Natural killer cell (primary cell): ENCODE data around the gene BCAP29. TPM values are rescaled to one million over a fixed set of nuclear protein-coding genes. Genes with fewer than 3 reads are reported as not detected.

ENCODE experiments used
- ATAC-seq, 3 donors: fragments of 150-1000 bp in 2 of 3; fragments of 200-7000 bp in 1 of 3; cut with Tn5 transposase; 1 replicate in 1 of 3; 2 replicates in 2 of 3; pipeline ENCODE4 v1.10.0; 2021; ENCODE audit warnings: mild to moderate bottlenecking in 2 of 3, moderate library complexity in 2 of 3
- DNase-seq, 2 donors: peaks; one replicate each; pipeline versions ENCODE4 v3.0.0 to v3.0.0-alpha.2; 2013 to 2021; ENCODE audit warnings: mixed read lengths in 1 of 2
- H3K27ac ChIP-seq: one replicate; pipeline ENCODE4 v1.5.1; 2013; ENCODE audit warnings: mild to moderate bottlenecking, low read length
- H3K27me3 ChIP-seq: one replicate; pipeline ENCODE4 v1.6.1; 2013; ENCODE audit warnings: low read length; ENCODE audit not compliant: control insufficient read depth, insufficient read depth
- H3K36me3 ChIP-seq: one replicate; pipeline ENCODE4 v1.6.1; 2013; ENCODE audit warnings: low read length; ENCODE audit not compliant: control insufficient read depth, insufficient read depth
- H3K4me1 ChIP-seq: one replicate; pipeline ENCODE4 v1.6.1; 2013; ENCODE audit warnings: low read length; ENCODE audit not compliant: control insufficient read depth, insufficient read depth
- H3K4me3 ChIP-seq: one replicate; pipeline ENCODE4 v1.5.1; 2013; ENCODE audit warnings: low read length
- H3K9me3 ChIP-seq: one replicate; pipeline ENCODE4 v1.6.1; 2013; ENCODE audit warnings: low read length; ENCODE audit not compliant: control insufficient read depth, insufficient read depth
- H3K27ac Mint-ChIP-seq, 2 donors: one replicate each; pipeline ENCODE4 v1.8.0; 2022; ENCODE audit warnings: mild to moderate bottlenecking in 2 of 2, mixed read lengths in 2 of 2, moderate library complexity in 1 of 2
- H3K27me3 Mint-ChIP-seq, 2 donors: one replicate each; pipeline ENCODE4 v1.8.0; 2022; ENCODE audit warnings: low read depth in 2 of 2, mixed read lengths in 2 of 2
- H3K36me3 Mint-ChIP-seq: one replicate; pipeline ENCODE4 v1.8.0; 2022; ENCODE audit warnings: mixed read lengths
- H3K4me1 Mint-ChIP-seq, 2 donors: one replicate each; pipeline ENCODE4 v1.8.0; 2022; ENCODE audit warnings: mixed read lengths in 2 of 2
- H3K4me3 Mint-ChIP-seq: one replicate; pipeline ENCODE4 v1.8.0; 2022; ENCODE audit warnings: mild to moderate bottlenecking, moderate library complexity, mixed read lengths
- H3K9me3 Mint-ChIP-seq, 2 donors: one replicate each; pipeline ENCODE4 v1.8.0; 2022; ENCODE audit warnings: mixed read lengths in 2 of 2
- WGBS: methylation state at CpG from one replicate; pipeline ENCODE4 v1.1.7; 2013; ENCODE audit warnings: missing lambda C conversion rate; ENCODE audit not compliant: insufficient coverage; 5-methylcytosine and 5-hydroxymethylcytosine counted together
- intact Hi-C: fragments of 100-400 bp; cut with micrococcal nuclease; formaldehyde crosslinking; loops from one replicate; pipeline ENCODE4 v1.14.2; 2022
- total RNA-seq, 4 donors: library from RNA; stranded (reverse); fragments of 120-200 nt in 1 of 4; gene quantifications; one replicate each; pipeline versions ENCODE4 v1.2.3 to v1.2.4, GENCODE V29; 2013 to 2022
- TF ChIP-seq, protein P1 (sequence below): fragments of 200-600 bp; IDR thresholded peaks from one replicate; pipeline ENCODE4 v1.8.0; 2022; ENCODE audit warnings: antibody characterized with exemption

BCAP29 gene
- total RNA-seq, 3 donors from 2014 or later (not counting 1 experiment from before 2014, with no cell fraction given) = 22.1 to 33.3 (median 27.1) TPM

DNA sequence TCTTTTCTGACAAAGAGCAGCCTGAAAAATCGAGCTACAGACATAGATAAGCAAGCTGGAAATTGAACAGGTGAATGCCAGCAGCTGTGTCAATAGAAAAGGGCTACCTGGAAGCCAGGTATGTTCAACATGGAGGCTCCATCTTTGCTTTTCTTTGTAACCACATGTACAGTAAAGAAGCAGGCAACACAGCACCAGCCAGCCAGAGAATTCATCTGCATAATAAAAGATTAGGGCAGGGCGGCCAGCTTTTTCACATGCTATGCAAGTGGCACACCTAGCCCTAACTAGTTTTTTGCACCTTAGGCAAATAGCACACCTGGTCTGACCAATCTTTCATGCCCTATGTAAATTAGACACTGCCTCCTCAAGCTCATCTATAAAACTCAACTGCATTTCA is 42.0 kb upstream of the BCAP29 start:
- WGBS = 91% methylated on average over 2 of the region's 2 CpGs
- no peak overlapping the region for H3K27ac Mint-ChIP-seq
- peaks cover 4% of the 10 kb centered on the region for H3K36me3 ChIP-seq
- H3K9me3 ChIP-seq = no peaks in the 10 kb centered on the region
- H3K27ac ChIP-seq = no peak overlapping the region
- peaks cover 0 to 4% of the 10 kb centered on the region in 2 donors for H3K9me3 Mint-ChIP-seq
- intact Hi-C loops = no loop called here
- H3K27me3 ChIP-seq = no peaks in the 10 kb centered on the region
- no peak for ATAC-seq
- peaks cover 22 to 35% of the 10 kb centered on the region in 2 donors for H3K4me1 Mint-ChIP-seq
- H3K4me3 ChIP-seq = no peak overlapping the region
- no peaks in the 10 kb centered on the region for H3K27me3 Mint-ChIP-seq
- DNase-seq = no peak
- peaks cover 13% of the 10 kb centered on the region for H3K36me3 Mint-ChIP-seq
- no peaks in the 10 kb centered on the region for H3K4me1 ChIP-seq
- TF ChIP-seq, protein P1, sequence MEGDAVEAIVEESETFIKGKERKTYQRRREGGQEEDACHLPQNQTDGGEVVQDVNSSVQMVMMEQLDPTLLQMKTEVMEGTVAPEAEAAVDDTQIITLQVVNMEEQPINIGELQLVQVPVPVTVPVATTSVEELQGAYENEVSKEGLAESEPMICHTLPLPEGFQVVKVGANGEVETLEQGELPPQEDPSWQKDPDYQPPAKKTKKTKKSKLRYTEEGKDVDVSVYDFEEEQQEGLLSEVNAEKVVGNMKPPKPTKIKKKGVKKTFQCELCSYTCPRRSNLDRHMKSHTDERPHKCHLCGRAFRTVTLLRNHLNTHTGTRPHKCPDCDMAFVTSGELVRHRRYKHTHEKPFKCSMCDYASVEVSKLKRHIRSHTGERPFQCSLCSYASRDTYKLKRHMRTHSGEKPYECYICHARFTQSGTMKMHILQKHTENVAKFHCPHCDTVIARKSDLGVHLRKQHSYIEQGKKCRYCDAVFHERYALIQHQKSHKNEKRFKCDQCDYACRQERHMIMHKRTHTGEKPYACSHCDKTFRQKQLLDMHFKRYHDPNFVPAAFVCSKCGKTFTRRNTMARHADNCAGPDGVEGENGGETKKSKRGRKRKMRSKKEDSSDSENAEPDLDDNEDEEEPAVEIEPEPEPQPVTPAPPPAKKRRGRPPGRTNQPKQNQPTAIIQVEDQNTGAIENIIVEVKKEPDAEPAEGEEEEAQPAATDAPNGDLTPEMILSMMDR = no peak
- no peak overlapping the region for H3K4me3 Mint-ChIP-seq

DNA sequence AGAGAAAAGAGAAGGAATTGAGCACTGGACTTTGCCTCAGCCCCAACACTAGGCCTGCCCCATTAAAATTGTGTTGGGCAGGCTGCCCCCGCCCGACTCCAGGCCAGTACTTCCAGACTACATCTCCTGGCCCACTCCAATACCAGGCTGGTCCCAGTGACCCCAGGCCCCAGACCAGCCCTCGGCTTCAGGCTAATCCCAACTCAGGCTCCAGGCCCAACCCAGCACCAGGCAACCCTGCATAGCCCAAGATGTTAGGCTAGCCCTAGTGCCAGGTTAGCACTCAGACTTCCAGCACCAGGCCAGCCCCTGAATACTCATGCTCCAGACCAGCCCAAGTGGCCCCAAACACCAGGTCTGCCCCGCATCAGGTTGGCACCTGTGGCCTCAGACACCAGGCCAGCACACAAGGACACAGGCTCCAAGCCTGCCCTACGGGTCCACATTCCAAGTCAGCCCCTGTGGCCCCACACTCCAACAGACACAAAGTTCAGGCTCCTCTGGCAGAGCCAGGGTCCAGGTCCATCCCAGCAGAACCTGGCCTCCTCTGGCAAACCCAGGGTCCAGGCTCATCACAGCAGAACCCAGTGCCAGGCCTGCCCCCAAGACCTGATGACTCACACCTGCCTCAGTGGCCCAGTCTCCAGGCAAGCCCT is 36.6 kb upstream of the BCAP29 start:
- Mint-ChIP-seq H3K27me3 (no peaks in the 10 kb centered on the region), H3K4me3 (no peak overlapping the region), H3K36me3 (peaks cover 33% of the 10 kb centered on the region), H3K27ac (no peak overlapping the region), H3K9me3 (peaks cover 4 to 9% of the 10 kb centered on the region in 2 donors), H3K4me1 (peaks cover 0 to 12% of the 10 kb centered on the region in 2 donors)
- H3K36me3 ChIP-seq = peaks cover 45% of the 10 kb centered on the region
- no peak overlapping the region for H3K4me3 ChIP-seq
- TF ChIP-seq, protein P1 = no peak
- intact Hi-C loops = no loop called here
- no peak for DNase-seq
- no peaks in the 10 kb centered on the region for H3K4me1 ChIP-seq
- peak in 1 of 3 donors; percentile 41 for ATAC-seq
- H3K27ac ChIP-seq = no peak overlapping the region
- H3K27me3 ChIP-seq = no peaks in the 10 kb centered on the region
- H3K9me3 ChIP-seq = peaks cover 8% of the 10 kb centered on the region
- WGBS = 89% methylated on average over 5 of the region's 5 CpGs

DNA sequence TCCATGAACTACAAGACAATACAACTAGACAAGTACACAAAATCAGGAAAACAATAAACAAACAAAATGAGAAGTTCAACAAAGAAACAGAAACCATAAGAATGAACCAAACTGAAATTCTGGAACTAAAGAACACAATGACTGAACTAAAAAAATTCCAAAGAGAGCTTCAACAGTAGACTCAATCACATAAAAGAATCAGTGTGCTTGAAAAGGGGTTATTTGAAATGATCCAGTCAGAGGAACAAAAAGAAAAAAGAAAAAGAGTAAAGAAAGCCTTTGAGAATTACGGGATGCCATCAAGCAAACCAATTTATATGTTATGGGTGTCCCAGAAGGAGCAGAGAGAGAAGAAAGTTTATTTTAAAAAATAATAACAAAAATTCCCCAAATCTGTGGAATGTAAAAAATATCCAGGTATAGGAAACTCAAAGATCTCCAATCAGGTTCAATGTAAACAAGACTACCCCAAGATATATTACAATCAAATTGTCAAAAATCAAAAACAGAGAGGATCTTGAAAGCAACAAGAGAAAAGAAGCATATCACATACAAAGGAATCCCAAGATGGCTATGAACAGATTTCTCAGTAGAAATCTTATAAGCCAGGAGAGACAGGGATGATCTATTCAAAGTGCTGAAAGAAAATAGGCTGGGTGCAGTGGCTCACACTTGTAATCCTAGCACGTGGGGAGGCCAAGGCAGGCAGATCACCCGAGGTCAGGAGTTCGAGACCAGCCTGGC is 35.0 kb upstream of the BCAP29 start:
- no peaks in the 10 kb centered on the region for H3K27me3 ChIP-seq
- TF ChIP-seq, protein P1 = no peak
- no peaks in the 10 kb centered on the region for H3K4me1 ChIP-seq
- no peak overlapping the region for H3K4me3 ChIP-seq
- peaks cover 5 to 10% of the 10 kb centered on the region in 2 donors for H3K4me1 Mint-ChIP-seq
- peaks cover 4 to 9% of the 10 kb centered on the region in 2 donors for H3K9me3 Mint-ChIP-seq
- no peak overlapping the region for H3K4me3 Mint-ChIP-seq
- WGBS = 93% methylated on average over 4 of the region's 4 CpGs
- DNase-seq = no peak
- no peak overlapping the region for H3K27ac ChIP-seq
- H3K9me3 ChIP-seq = peaks cover 8% of the 10 kb centered on the region
- H3K27ac Mint-ChIP-seq = no peak overlapping the region
- no peak for ATAC-seq
- H3K36me3 Mint-ChIP-seq = peaks cover 33% of the 10 kb centered on the region
- H3K27me3 Mint-ChIP-seq = no peaks in the 10 kb centered on the region
- intact Hi-C loops = no loop called here
- peaks cover 43% of the 10 kb centered on the region for H3K36me3 ChIP-seq
